ENCODE results near the gene SLC6A6.

SLC6A6 gene

GRCh38 chr3:14402304-14402811 lies at the start of gene SLC6A6:
SLC6A6 (plus strand) TSS chr3:14402606; CDS start chr3:14443635, 41,029 bp downstream.
- FAIRE-seq, result peak; percentile 17

GRCh38 chr3:14353502-14353901 lies 48.9 kb upstream of the SLC6A6 start:
- FAIRE-seq, result no peak

- FAIRE-seq, result no peak
Observed at GRCh38 chr3:14357463-14357862, 44.9 kb upstream of the SLC6A6 start.

- FAIRE-seq, result no peak
Observed at GRCh38 chr3:14358426-14359211, 43.8 kb upstream of the SLC6A6 start.

GRCh38 chr3:14359348-14359747 lies 43.1 kb upstream of the SLC6A6 start:
- no peak for FAIRE-seq

GRCh38 chr3:14360123-14360881 lies 42.1 kb upstream of the SLC6A6 start:
- no peak for FAIRE-seq

- no peak for FAIRE-seq
Observed at GRCh38 chr3:14361068-14361677, 41.2 kb upstream of the SLC6A6 start.

GRCh38 chr3:14362890-14363289 lies 39.5 kb upstream of the SLC6A6 start:
- FAIRE-seq, result no peak

- no peak for FAIRE-seq
Observed at GRCh38 chr3:14363379-14363778, 39.0 kb upstream of the SLC6A6 start.

GRCh38 chr3:14363991-14364390 lies 38.4 kb upstream of the SLC6A6 start:
- FAIRE-seq, result no peak

- FAIRE-seq, result no peak
Observed at GRCh38 chr3:14364580-14365292, 37.7 kb upstream of the SLC6A6 start.

GRCh38 chr3:14366248-14366647 lies 36.2 kb upstream of the SLC6A6 start:
- FAIRE-seq, result no peak

- no peak for FAIRE-seq
Observed at GRCh38 chr3:14366915-14367823, 35.2 kb upstream of the SLC6A6 start.

- no peak for FAIRE-seq
Observed at GRCh38 chr3:14368146-14368545, 34.3 kb upstream of the SLC6A6 start.

- FAIRE-seq, result no peak
Observed at GRCh38 chr3:14368885-14369284, 33.5 kb upstream of the SLC6A6 start.

GRCh38 chr3:14369675-14370669 lies 32.4 kb upstream of the SLC6A6 start:
- no peak for FAIRE-seq

GRCh38 chr3:14370720-14371572 lies 31.5 kb upstream of the SLC6A6 start:
- no peak for FAIRE-seq

- FAIRE-seq, result no peak
Observed at GRCh38 chr3:14371573-14372474, 30.6 kb upstream of the SLC6A6 start.
